Activated T-cell treated with anti-CD3 and anti-CD28 coated beads, Interleukin-2, amount 50 U/mL, for 4 hours (primary cell): ENCODE data around the gene IL1R2. TPM values are rescaled to one million over a fixed set of nuclear protein-coding genes. Genes with fewer than 3 reads are reported as not detected.

Experiments used
- ATAC-seq, 2 donors: fragments of 200-7000 bp; cut with Tn5 transposase; one replicate each; pipeline ENCODE4 v1.10.0; 2021
- DNase-seq: peaks from one replicate; pipeline ENCODE4 v3.0.0-alpha.2; 2020
- H3K27me3 Mint-ChIP-seq: one replicate; pipeline ENCODE4 v1.8.0; 2021; ENCODE audit warnings: low read depth, mixed read lengths
- H3K36me3 Mint-ChIP-seq: one replicate; pipeline ENCODE4 v1.8.0; 2022; ENCODE audit warnings: mixed read lengths; ENCODE audit not compliant: insufficient read depth
- H3K4me1 Mint-ChIP-seq: one replicate; pipeline ENCODE4 v1.8.0; 2021; ENCODE audit warnings: low read depth, mixed read lengths
- H3K4me3 Mint-ChIP-seq: one replicate; pipeline ENCODE4 v1.8.0; 2021; ENCODE audit warnings: mild to moderate bottlenecking, moderate library complexity, mixed read lengths
- H3K9me3 Mint-ChIP-seq: one replicate; pipeline ENCODE4 v1.8.0; 2021; ENCODE audit warnings: mixed read lengths
- total RNA-seq, 3 donors: library from RNA; stranded (reverse); gene quantifications; one replicate each; pipeline ENCODE4 v1.2.1, GENCODE V29; 2021

The IL1R2 gene
- total RNA-seq, 3 donors from 2014 or later, result 4.1 to 11.4 (median 4.3) TPM

DNA sequence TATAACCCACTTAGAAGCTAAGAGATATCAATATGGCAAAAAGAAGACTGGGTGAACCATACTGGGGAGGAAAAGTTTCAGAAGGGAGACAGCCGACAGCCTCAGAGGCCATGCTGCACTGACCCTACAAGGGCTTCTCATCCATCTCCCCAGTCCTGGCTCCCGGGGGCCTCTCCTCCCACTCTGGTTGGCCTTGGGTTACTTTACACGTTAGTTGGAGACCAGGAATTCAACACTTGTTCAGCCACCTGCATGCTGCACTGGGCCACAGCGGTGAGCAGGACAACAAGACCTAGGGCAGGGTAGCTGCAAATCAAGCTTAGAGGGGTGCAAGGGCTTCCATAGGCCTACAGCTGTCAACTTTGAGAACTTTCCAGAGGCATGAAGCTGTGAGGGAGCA lies 28.6 kb upstream of the IL1R2 start:
- Mint-ChIP-seq H3K4me1 (no peaks in the 10 kb centered on the region), H3K36me3 (no peaks in the 10 kb centered on the region), H3K27me3 (no peaks in the 10 kb centered on the region), H3K9me3 (peaks cover under 1% of the 10 kb centered on the region), H3K4me3 (no peak overlapping the region)
- no peak for DNase-seq
- ATAC-seq, result no peak

DNA sequence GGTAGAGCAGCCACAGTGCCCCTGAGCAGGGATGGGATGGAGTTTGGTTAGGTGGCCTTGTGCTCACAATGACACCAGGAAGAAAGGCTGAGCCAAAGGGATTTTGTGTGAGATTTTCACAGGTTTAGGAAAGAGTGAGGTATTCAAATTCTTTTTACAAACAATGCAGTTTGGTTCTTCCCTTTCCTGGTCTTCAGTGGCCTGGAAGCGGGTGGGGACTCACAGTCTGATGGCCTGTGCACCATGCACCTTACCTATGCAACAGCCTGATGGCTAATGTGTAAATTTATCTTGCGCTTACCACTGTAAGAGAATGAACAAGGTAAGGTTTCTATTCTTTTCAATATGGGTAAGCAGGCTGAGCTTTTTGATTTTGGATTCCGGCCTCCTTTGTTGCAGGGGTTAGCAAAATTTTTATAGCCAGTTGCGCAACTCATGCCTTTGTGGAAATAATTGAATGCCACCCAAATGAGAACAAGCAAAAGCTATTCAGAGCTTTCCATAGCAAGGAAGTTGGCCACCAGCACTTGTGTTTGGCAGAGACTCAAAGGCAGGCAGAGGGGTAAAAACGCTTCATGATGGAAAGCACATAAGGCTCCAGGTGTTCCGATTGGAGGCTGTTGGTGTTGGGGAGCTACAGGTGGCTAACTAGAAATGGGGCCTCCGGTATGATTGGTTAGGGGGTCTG lies 23.8 kb upstream of the IL1R2 start:
- ATAC-seq (no peak), DNase-seq (no peak)
- Mint-ChIP-seq H3K4me3 (no peak overlapping the region), H3K9me3 (peaks cover 24% of the 10 kb centered on the region), H3K27me3 (no peaks in the 10 kb centered on the region), H3K4me1 (no peaks in the 10 kb centered on the region), H3K36me3 (no peaks in the 10 kb centered on the region)

DNA sequence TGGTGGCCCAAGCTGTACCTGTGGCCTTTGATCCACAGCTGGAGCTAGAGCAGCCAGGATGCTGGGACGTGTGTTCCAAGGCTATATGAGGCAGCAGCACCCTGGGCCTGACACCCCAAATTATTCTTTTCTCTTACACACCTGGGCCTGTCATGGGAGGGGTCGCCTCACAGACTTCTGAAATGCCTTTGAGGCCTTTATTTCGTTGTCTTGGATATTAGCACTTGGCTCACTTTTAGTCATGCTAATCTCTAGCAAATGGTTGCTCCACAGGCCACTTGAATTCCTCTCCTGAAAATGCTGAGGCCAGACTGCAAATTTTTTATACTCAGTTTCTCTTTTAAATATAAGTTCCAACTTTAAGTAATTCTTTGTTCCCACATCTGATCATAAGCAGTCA lies 22.0 kb upstream of the IL1R2 start:
- H3K9me3 Mint-ChIP-seq, result peaks cover 25% of the 10 kb centered on the region
- DNase-seq (no peak), ATAC-seq (no peak)
- no peaks in the 10 kb centered on the region for H3K4me1 Mint-ChIP-seq
- H3K27me3 Mint-ChIP-seq, result peaks cover 5% of the 10 kb centered on the region
- no peaks in the 10 kb centered on the region for H3K36me3 Mint-ChIP-seq
- no peak overlapping the region for H3K4me3 Mint-ChIP-seq

DNA sequence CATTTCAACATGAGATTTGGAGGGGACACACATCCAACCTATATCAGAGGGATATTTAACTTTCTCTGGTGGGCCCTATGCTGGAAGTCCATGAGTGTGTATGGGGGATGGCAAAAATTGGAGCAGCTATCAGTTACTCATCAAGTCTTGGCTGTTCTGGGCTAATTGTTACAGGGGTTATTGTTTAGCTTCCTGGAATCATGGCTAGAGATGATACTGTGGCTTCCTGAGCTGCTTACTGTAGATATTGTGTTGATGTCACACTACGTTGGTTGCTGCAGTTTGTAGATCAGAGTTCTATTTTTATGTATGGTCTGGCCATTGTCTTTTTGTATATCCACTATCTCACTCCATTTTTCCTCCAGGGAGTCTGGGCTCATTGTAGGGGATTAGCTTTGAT lies 20.9 kb upstream of the IL1R2 start:
- Mint-ChIP-seq H3K27me3 (peaks cover 6% of the 10 kb centered on the region), H3K4me1 (no peaks in the 10 kb centered on the region), H3K9me3 (peaks cover 25% of the 10 kb centered on the region), H3K36me3 (no peaks in the 10 kb centered on the region), H3K4me3 (no peak overlapping the region)
- no peak for ATAC-seq
- DNase-seq, result no peak

DNA sequence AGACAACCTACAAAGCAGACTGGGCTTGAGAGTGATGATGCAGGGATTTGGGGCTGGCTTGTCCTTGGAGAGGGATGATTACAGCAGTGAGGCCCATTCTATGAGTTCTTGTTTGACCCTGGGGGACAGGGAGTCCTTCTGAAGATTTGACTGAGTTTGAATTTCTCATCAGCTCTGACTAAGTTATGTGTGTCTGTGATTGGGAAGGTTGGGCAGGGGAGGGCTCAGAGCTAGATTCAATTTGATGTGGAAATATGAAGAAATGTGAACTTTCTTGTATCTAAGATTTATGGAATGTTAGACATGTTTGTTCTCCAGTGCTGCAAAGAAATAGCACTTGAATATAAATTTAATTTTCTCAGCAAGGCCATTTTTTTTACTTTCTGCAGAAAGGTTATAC lies 19.9 kb upstream of the IL1R2 start:
- no peaks in the 10 kb centered on the region for H3K4me1 Mint-ChIP-seq
- H3K9me3 Mint-ChIP-seq, result peaks cover 25% of the 10 kb centered on the region
- no peaks in the 10 kb centered on the region for H3K36me3 Mint-ChIP-seq
- peaks cover 8% of the 10 kb centered on the region for H3K27me3 Mint-ChIP-seq
- no peak overlapping the region for H3K4me3 Mint-ChIP-seq
- DNase-seq (no peak), ATAC-seq (no peak)

DNA sequence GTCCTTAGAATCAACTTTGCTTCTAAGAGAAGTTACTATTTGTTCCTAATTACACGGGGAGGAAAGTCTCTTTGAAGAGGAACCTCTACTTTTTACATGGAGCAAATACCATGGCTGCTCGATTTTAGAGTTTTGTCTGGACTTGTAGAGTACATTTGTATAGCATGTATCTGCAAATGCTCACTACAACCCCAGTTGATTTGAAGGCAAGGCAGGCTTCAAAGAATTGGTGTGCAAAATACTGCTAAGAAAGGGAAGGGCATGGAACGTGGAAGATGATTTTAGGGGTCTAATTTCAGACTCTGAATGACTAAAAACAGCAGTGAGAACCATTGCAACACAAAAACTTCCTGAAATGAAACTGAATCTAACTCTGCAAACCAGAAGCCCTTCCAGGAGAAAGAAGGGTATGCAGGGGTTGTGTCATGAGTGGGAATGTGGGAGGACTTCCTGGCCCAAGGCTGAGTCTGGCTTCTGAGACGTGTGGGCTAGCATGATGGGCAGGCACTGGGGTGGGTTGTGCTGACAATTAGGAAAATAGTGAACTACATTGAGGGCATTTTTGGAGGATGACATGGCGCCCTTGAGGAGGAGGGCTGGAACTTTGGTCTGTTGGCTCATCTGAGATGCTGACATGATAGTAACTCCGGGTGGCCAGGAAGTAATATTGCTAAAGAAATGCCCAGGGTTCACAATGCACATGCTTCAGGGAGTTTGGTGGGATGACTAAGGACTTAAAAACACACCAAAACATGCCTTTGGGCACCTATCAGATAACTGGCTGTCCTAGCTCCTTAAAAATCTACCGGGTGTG lies 18.9 kb upstream of the IL1R2 start:
- ATAC-seq (no peak), DNase-seq (no peak)
- no peak overlapping the region for H3K4me3 Mint-ChIP-seq

DNA sequence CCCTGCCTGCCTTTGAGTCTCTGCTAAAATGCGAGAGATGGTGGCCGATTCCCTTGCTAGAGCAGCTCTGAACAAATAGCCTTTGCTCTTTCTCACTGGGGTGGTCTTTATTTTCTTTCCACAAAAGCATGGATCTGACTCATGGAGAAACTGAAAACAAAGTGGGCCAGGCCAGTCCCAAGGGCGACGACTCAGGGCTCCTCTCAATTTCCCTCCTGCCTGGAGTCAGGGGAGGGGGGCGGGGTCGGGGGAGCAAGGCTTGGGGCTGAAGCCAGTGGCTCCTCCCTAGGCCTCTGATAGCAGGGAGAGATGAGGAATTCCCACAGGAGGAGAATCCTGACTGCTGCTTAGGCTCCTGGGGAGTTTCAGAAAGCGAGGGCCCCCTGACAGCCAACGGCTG lies 17.1 kb upstream of the IL1R2 start:
- no peak for DNase-seq
- no peak for ATAC-seq
- H3K36me3 Mint-ChIP-seq, result no peaks in the 10 kb centered on the region
- H3K4me1 Mint-ChIP-seq, result no peaks in the 10 kb centered on the region
- H3K4me3 Mint-ChIP-seq, result no peak overlapping the region
- peaks cover 8% of the 10 kb centered on the region for H3K27me3 Mint-ChIP-seq
- peaks cover 25% of the 10 kb centered on the region for H3K9me3 Mint-ChIP-seq

More for the DNA sequence above, 18.9 kb upstream of the IL1R2 start:
- Mint-ChIP-seq H3K4me1 (no peaks in the 10 kb centered on the region), H3K9me3 (peaks cover 25% of the 10 kb centered on the region), H3K36me3 (no peaks in the 10 kb centered on the region), H3K27me3 (peaks cover 8% of the 10 kb centered on the region)

DNA sequence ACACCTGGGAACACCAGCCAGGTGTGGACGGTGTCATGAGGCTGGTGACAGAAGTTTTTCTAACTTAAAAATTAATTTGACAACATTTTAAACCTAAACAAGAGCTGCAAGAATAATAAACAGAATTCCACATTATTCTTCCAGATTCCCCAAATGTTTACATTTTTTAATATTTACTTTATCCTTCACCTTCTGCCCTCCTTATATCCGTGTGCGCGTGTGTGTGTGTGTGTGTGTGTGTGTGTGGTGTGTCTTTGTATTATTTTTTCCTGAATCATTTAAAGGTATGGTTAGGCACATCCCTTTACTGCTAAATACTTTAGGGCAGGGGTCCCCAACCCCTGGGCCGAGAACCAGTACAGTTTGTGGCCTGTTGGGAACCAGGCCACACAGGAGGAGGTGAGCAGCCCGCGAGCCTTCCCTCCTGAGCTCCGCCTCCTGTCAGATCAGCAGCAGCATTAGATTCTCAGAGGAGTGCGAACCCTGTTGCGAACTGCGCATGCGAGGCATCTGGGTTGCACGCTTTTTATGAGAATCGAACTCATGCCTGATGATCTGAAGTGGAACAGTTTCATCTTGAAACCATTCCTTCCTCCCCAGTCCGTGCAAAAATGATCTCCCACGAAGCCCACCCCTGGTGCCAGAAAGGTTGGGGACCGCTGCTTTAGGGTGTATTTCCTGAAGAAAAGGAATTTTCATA lies 16.4 kb upstream of the IL1R2 start:
- Mint-ChIP-seq H3K36me3 (no peaks in the 10 kb centered on the region), H3K9me3 (peaks cover 18% of the 10 kb centered on the region), H3K4me3 (no peak overlapping the region), H3K27me3 (peaks cover 8% of the 10 kb centered on the region), H3K4me1 (no peaks in the 10 kb centered on the region)
- no peak for DNase-seq
- no peak for ATAC-seq

DNA sequence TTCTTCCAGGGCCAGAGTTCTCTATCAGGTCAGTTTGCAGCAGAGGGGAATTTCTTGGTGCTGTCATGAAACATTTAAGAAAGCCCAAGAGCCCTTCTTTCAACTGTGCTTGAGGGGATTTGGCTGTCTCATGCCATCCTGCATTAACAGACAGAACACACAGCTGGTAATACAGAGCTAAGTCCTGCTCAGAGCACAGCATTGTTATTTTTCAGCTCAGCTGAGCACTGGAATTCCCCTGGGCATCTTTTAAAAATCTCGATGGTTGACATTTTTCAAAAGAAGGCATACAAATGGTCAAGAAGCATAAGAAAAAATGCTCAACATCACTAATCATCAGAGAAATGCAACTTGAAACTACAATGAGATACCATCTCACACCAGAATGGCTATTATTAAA lies 14.9 kb upstream of the IL1R2 start:
- Mint-ChIP-seq H3K27me3 (peaks cover 8% of the 10 kb centered on the region), H3K36me3 (no peaks in the 10 kb centered on the region), H3K4me3 (no peak overlapping the region), H3K9me3 (peaks cover 8% of the 10 kb centered on the region), H3K4me1 (no peaks in the 10 kb centered on the region)
- ATAC-seq (no peak), DNase-seq (no peak)

DNA sequence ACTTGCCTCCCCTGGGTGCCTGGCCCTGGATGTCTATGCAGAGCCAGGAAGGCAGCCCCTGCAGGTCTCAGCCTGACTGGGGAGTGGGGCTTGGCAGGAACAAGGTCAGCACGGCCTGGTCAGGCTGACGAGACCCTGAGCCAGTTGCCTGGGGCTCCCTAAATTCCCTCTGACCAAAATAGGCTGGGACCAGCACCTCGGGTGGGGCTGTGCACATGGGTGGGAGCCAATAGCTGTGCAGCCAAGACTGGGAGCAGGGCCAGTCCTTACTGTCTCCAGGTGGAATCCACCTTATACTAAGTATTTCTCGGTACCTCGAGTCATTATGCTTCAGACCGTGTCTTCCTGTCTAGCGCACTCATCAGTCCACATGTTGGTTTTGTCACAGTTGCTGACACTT lies 11.4 kb upstream of the IL1R2 start:
- no peaks in the 10 kb centered on the region for H3K36me3 Mint-ChIP-seq
- DNase-seq, result no peak
- H3K9me3 Mint-ChIP-seq, result no peaks in the 10 kb centered on the region
- no peak for ATAC-seq
- no peaks in the 10 kb centered on the region for H3K4me1 Mint-ChIP-seq
- H3K4me3 Mint-ChIP-seq, result no peak overlapping the region
- H3K27me3 Mint-ChIP-seq, result peaks cover 3% of the 10 kb centered on the region

DNA sequence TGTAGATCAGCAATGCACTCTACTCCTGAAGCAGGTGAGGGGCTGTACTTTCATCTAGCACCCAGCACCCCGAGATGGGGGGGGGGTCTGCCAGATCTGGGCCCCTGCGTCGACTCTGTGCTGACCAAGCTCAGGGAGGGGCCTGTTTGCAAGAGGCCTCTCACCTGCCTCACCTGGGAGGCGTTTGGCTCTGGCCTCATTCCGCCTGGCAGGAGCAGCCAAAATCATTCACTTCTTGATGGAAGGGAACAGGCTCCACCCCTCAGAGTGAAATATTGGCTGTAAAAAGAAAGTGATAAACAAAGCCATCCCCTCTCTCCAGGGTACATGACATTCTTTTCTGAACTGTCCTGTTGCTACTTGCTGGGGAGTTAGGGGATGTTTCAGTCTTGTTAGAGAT lies 10.7 kb upstream of the IL1R2 start:
- ATAC-seq, result no peak

DNA sequence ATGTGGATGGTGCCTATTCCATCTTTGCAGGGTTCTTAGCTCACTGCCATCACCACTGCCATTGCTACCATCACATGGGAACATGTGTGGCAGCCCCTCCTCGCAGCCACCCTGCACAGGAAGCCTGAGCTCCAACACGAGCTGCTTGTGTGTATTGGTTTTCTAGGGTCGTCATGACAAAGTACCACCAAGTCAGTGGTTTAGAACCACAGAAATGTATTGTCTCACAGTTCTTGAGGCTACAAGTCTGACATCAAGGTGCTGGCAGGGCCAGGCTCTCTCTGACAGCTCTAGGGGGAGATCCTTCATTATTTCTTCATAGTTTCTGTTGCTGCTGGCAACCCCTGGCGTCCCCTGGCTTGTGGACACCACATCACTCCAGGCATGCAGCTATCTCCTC lies 10.3 kb upstream of the IL1R2 start:
- Mint-ChIP-seq H3K9me3 (no peaks in the 10 kb centered on the region), H3K27me3 (no peaks in the 10 kb centered on the region), H3K36me3 (no peaks in the 10 kb centered on the region), H3K4me1 (no peaks in the 10 kb centered on the region), H3K4me3 (no peak overlapping the region)
- ATAC-seq, result peak; percentile 23 to 28
- no peak for DNase-seq

More for the DNA sequence above, 10.7 kb upstream of the IL1R2 start:
- no peak for DNase-seq
- Mint-ChIP-seq H3K4me1 (no peaks in the 10 kb centered on the region), H3K36me3 (no peaks in the 10 kb centered on the region), H3K27me3 (peaks cover 1% of the 10 kb centered on the region), H3K4me3 (no peak overlapping the region), H3K9me3 (no peaks in the 10 kb centered on the region)

DNA sequence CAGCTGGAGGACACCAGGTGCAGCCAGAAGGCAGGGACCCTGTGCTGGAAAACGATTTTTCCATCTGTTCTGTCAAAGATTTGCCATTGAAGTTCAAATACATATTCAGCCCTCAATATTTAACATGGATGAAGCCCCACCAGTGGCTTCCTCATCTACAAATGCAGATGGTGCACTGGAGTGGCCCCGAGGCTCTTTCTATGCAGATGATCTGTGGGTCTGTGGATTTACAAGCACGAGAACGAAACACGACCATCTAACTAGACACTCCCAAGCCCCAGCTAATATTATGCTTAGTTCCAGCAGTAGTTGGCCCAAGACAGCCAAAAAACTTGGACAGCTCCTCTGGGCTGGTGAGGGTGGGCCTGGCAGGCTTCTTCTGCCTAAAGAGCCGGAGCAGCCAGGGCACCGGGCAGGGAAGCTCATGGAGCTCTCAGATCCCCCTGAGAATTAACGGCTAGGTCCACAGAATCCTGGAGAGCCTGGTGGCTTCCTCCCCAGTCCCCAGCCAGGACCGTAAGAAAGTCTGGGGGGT lies 9.2 kb upstream of the IL1R2 start:
- Mint-ChIP-seq H3K36me3 (no peaks in the 10 kb centered on the region), H3K9me3 (no peaks in the 10 kb centered on the region), H3K27me3 (no peaks in the 10 kb centered on the region), H3K4me1 (peaks cover 6% of the 10 kb centered on the region), H3K4me3 (no peak overlapping the region)
- DNase-seq (no peak), ATAC-seq (no peak)

DNA sequence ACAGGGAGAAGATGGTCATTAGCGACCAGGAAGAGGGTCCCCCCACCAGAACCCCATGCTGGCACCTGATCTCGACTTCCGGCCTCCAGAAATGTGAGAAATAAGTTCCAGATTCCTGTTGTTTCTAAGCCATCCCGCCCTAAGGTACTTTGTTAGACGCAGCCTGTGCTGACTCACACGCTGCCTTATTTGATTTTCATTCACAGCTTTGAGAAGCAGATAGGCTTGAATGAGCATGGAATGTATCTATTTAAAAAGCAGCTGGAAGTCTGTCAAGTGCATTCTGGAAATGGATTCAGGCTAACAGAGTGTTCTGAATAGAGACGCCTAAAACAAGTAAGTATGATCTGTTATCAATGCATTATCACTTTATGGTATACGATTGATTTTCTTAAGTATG lies 8.3 kb upstream of the IL1R2 start:
- Mint-ChIP-seq H3K9me3 (no peaks in the 10 kb centered on the region), H3K4me1 (peaks cover 12% of the 10 kb centered on the region), H3K36me3 (no peaks in the 10 kb centered on the region), H3K27me3 (peaks cover 2% of the 10 kb centered on the region), H3K4me3 (no peak overlapping the region)
- no peak for DNase-seq
- ATAC-seq, result no peak
